Caco-2 (cell line): ENCODE data around the gene SLC22A12. TPM values are rescaled to one million over a fixed set of nuclear protein-coding genes. Genes with fewer than 3 reads are reported as not detected.
A peak's percentile ranks its signal among the peaks of the same experiment; 100 is the strongest.

Experiments
- BruUV-seq: library from RNA; stranded (reverse); fragments of 400-500 nt; replicated peaks from 2 replicates; lab custom pipeline; 2021; lab: Mats Ljungman, UMichigan
- CTCF ChIA-PET: fragments of 300-600 bp; sonication (Branson Sonifier 250); formaldehyde crosslinking; loops from one replicate; lab custom pipeline; 2022; ENCODE audit warnings: antibody characterized with exemption; lab: Charles Lee
- POLR2A ChIA-PET: fragments of 300-600 bp; sonication (Branson Sonifier 250); formaldehyde crosslinking; loops from one replicate; lab custom pipeline; 2022; ENCODE audit warnings: antibody characterized with exemption; lab: Charles Lee
- DNase-seq, 2 experiments: peaks; one replicate each; pipeline versions ENCODE4 v3.0.0 to v3.0.0-alpha.2; 2020 to 2022
- H3K27me3 ChIP-seq: replicated peaks from 2 replicates; pipeline ENCODE4 v1.6.0; 2011; ENCODE audit warnings: low read length; ENCODE audit not compliant: control insufficient read depth, insufficient read depth
- H3K36me3 ChIP-seq: 2 replicates; pipeline ENCODE4 v1.5.1; 2011; ENCODE audit warnings: low read length; ENCODE audit not compliant: control insufficient read depth, insufficient read depth
- H3K4me1 ChIP-seq: fragments of 250-450 bp; sonication (Bioruptor Pico); 2 replicates; pipeline ENCODE4 v1.5.1; 2020; ENCODE audit warnings: mild to moderate bottlenecking
- H3K4me3 ChIP-seq: 2 replicates; pipeline ENCODE4 v1.5.1; 2011; ENCODE audit warnings: low read depth, mild to moderate bottlenecking, control low read depth, low read length
- H3K9me3 ChIP-seq: fragments of 250-450 bp; sonication (Bioruptor Pico); 2 replicates; pipeline ENCODE4 v1.5.1; 2020; ENCODE audit warnings: mild to moderate bottlenecking, moderate library complexity
- H3K27ac Mint-ChIP-seq: one replicate; pipeline ENCODE4 v1.8.0; 2022; ENCODE audit warnings: mixed read lengths; ENCODE audit not compliant: unreplicated experiment
- H3K27me3 Mint-ChIP-seq: one replicate; pipeline ENCODE4 v1.8.0; 2022; ENCODE audit warnings: mixed read lengths; ENCODE audit not compliant: insufficient read depth, unreplicated experiment
- H3K36me3 Mint-ChIP-seq: one replicate; pipeline ENCODE4 v1.8.0; 2022; ENCODE audit warnings: mild to moderate bottlenecking, mixed read lengths; ENCODE audit not compliant: insufficient read depth, unreplicated experiment
- H3K4me1 Mint-ChIP-seq: one replicate; pipeline ENCODE4 v1.8.0; 2022; ENCODE audit warnings: low read depth, mixed read lengths; ENCODE audit not compliant: unreplicated experiment
- H3K4me3 Mint-ChIP-seq: one replicate; pipeline ENCODE4 v1.8.0; 2022; ENCODE audit warnings: mild to moderate bottlenecking, moderate library complexity, mixed read lengths; ENCODE audit not compliant: unreplicated experiment
- H3K9me3 Mint-ChIP-seq: one replicate; pipeline ENCODE4 v1.8.0; 2022; ENCODE audit warnings: mixed read lengths; ENCODE audit not compliant: unreplicated experiment
- intact Hi-C: fragments of 100-400 bp; cut with micrococcal nuclease; formaldehyde crosslinking; loops from one replicate; pipeline ENCODE4 v1.10.0; 2022; ENCODE audit not compliant: unreplicated experiment
- total RNA-seq: library from RNA; stranded (reverse); gene quantifications from 2 replicates; pipeline ENCODE4 v1.2.3, GENCODE V29; 2022
- TF ChIP-seq, protein P1 (sequence below), 2 experiments: fragments of 200-600 bp in 1 of 2; IDR thresholded peaks; 1 replicate in 1 of 2; 2 replicates in 1 of 2; pipeline versions ENCODE4 v1.5.1 to v1.8.0; 2011 to 2022; ENCODE audit warnings: antibody characterized with exemption in 1 of 2, control low read depth in 1 of 2, inconsistent platforms in 1 of 2, low read depth in 1 of 2, low read length in 1 of 2, mild to moderate bottlenecking in 1 of 2, moderate library complexity in 1 of 2; ENCODE audit not compliant: insufficient read depth in 1 of 2, severe bottlenecking in 1 of 2, unreplicated experiment in 1 of 2

SLC22A12 gene
- total RNA-seq, 1 experiment from 2014 or later = not detected

DNA sequence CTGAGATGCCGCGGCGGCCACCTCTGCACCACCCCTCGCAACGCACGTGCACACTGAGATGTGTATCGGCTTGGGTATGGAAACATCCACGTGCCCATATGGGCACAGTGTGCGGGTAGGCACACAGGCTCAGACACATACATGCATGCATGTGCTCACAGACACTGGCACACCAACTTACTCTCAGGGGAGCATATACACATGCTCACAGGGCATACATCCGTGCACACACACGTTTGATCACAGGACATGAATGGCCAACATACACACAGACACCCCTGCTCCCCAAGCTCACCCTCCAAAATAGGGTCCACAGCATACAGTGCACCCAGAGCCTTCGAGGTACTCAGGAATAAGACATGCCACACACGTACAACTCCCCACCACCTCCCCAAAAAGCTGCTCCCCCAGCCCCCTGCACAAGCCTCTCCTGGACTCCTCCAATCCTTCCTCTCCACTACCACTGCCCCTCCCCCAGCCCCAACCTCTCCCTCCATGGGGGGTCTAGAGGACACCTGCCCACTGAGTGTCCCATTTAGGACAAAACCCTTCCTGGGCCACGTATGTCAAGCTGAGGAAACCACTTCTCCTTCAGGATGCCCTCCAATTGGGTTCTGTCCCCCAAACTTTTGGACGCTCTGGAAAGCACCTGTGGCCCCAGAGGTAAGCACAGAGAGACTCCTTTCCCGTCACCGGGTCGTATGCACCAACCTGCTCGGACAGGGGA lies 53.1 kb downstream of the SLC22A12 start:
- no TSS peak for BruUV-seq
- Histone ChIP-seq H3K27me3 (no peaks in the 10 kb centered on the region; the same call in 1 of the 2 replicates), H3K9me3 (no peaks in the 10 kb centered on the region), H3K4me3 (peak overlapping the region; percentile 33), H3K36me3 (no peaks in the 10 kb centered on the region), H3K4me1 (0 out of 2 replicates have a peak, but pooled peaks cover 5% of the 10 kb centered on the region)
- ChIA-PET POLR2A (no interaction called here), CTCF (interaction anchor here (0.8 to 1.3 kb wide), 3 partner anchors 79 to 99 kb away, joined by 4 to 11 read pairs (median 4); no protein-coding TSS in a partner anchor)
- Mint-ChIP-seq H3K27ac (no peak overlapping the region), H3K27me3 (peaks cover 3% of the 10 kb centered on the region), H3K4me1 (no peaks in the 10 kb centered on the region), H3K36me3 (no peaks in the 10 kb centered on the region), H3K9me3 (no peaks in the 10 kb centered on the region), H3K4me3 (peak overlapping the region; percentile 10)
- intact Hi-C loops = no loop called here
- TF ChIP-seq, protein P1, sequence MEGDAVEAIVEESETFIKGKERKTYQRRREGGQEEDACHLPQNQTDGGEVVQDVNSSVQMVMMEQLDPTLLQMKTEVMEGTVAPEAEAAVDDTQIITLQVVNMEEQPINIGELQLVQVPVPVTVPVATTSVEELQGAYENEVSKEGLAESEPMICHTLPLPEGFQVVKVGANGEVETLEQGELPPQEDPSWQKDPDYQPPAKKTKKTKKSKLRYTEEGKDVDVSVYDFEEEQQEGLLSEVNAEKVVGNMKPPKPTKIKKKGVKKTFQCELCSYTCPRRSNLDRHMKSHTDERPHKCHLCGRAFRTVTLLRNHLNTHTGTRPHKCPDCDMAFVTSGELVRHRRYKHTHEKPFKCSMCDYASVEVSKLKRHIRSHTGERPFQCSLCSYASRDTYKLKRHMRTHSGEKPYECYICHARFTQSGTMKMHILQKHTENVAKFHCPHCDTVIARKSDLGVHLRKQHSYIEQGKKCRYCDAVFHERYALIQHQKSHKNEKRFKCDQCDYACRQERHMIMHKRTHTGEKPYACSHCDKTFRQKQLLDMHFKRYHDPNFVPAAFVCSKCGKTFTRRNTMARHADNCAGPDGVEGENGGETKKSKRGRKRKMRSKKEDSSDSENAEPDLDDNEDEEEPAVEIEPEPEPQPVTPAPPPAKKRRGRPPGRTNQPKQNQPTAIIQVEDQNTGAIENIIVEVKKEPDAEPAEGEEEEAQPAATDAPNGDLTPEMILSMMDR (IDR thresholded peaks at IDR 0.05; ENCODE audit: insufficient read depth in 1 of 2, low read depth in 1 of 2, low read length in 1 of 2, severe bottlenecking in 1 of 2, unreplicated experiment in 1 of 2) = no peak
- DNase-seq = no peak

DNA sequence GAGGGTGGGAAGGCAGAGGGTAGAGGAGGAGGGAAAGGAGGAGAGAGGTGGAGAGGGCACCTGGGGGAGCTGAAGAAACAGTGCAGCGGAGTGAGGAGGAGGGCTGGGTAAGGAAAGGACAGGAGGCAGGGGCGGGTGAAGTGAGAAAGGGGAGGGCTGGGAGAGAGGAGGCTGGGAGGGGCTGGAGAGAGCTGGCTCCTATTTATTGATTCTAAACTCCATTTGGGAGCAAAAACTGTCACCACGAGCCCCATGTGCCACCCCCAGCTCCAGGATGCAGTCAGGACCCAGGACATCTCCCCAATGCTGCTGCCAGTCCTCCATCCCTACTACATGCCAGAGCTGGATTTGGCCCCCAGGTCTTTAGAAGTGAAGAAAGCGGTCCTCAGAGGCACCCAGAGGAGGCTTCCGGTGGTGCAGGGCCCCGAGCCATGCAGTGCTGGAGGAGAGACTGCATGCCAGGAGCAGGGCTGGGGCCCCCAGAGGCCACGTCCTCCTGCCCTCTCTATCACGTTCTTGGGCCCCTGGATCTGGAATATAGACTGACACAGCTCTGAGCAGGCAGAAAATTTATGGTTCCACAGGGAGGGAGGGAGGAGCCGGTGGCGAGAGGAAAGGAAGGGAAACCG lies 53.7 kb downstream of the SLC22A12 start:
- intact Hi-C loops = no loop called here
- POLR2A ChIA-PET = interaction anchor here (0.6 kb wide), 1 partner anchor 474 kb away, joined by 3 read pairs; no protein-coding TSS in a partner anchor

More for the DNA sequence above, 53.7 kb downstream of the SLC22A12 start:
- no peaks in the 10 kb centered on the region for H3K36me3 ChIP-seq
- Mint-ChIP-seq H3K27me3 (peaks cover 3% of the 10 kb centered on the region), H3K4me1 (no peaks in the 10 kb centered on the region), H3K27ac (no peak overlapping the region), H3K36me3 (no peaks in the 10 kb centered on the region), H3K4me3 (no peak overlapping the region), H3K9me3 (no peaks in the 10 kb centered on the region)
- TF ChIP-seq, protein P1 (IDR thresholded peaks at IDR 0.05; ENCODE audit: insufficient read depth in 1 of 2, low read depth in 1 of 2, low read length in 1 of 2, severe bottlenecking in 1 of 2, unreplicated experiment in 1 of 2) = peak; percentile 19 to 26
- no TSS peak for BruUV-seq
- 0 out of 2 replicates have a peak, but pooled peaks cover 9% of the 10 kb centered on the region for H3K4me1 ChIP-seq
- H3K9me3 ChIP-seq = no peaks in the 10 kb centered on the region
- CTCF ChIA-PET = interaction anchor here (0.8 to 1.3 kb wide), 3 partner anchors 80 to 98 kb away, joined by 4 to 11 read pairs (median 4); no protein-coding TSS in a partner anchor
- no peak overlapping the region for H3K4me3 ChIP-seq
- H3K27me3 ChIP-seq = no peaks in the 10 kb centered on the region; the same call in 1 of the 2 replicates
- peak in 1 of 2 experiments; percentile 34 for DNase-seq
